ENCODE results near the gene WWC1.

- TF ChIP-seq CTCF (IDR thresholded peaks at IDR 0.05) (no peak), POLR2A (IDR thresholded peaks at IDR 0.05) (no peak)
Measured at GRCh38 chr5:168378741-168379140, 87.3 kb downstream of the WWC1 start.

Data from adrenal gland (tissue), 5 donors.